ENCODE data around the gene GNAO1. TPM values are rescaled to one million over a fixed set of nuclear protein-coding genes. Genes with fewer than 3 reads are reported as not detected.

Gene GNAO1
- total and polyA plus RNA-seq, 9 of the 15 experiments (the other 6 are each of a cell fraction or from before 2014, with no cell fraction given) = 0.07 to 0.42 (median 0.08) TPM; not detected in 5

DNA sequence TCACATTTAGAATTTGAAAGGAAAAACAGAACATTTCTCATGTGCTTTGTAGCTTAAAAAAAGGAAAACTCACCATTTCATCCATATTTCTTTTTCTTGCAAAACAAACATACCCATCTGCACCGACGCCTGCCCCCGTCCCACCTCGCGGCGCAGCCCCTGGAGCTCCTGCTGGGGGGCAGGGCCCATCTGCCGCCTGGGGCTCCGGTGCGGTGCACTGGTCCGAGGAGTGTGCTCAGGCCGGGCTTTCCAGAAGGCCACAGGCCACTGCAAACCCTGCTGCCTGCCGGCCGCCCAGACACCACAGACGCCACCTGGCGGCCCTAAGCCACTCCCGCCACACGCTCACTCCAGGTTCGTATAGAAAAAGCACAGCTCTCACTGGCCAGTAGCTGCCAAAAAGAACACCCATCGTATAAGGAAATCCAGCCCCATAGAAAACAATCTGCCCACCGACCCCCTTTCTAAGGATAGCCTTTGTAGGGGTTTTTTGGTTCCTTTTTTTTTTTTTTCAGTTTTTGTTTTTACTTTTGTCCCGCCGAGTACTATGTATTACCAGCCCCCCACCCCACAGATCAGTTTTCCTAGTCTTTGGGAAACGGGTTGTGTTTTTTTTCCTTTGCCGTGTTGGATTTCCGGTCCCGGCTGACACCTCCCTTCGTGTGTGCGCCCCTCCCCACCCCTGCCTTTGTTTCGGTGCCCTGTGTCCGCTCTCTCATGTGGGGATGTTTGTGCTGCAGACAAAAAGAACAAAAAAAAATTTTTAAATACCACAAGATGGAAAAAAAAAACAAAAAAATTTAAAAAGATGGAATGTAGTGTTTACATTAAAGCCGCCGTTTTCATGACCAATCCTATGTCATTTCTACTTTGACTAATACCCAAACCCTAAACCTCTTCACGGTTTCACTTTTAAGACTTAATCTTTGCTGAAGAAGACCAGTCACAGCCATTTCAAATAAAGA lies 165.3 kb downstream of the GNAO1 start (continued):
- no peak for TF ChIP-seq FOXO4 (CRISPR knock-in tag; IDR thresholded peaks at IDR 0.05)
- TF ChIP-seq RBBP5 (IDR thresholded peaks at IDR 0.05; ENCODE audit: borderline replicate concordance, insufficient read depth, low read length, poor library complexity, severe bottlenecking) = peak; percentile 61
- TF ChIP-seq SMC3 (conservative IDR thresholded peaks at IDR 0.05; ENCODE audit: insufficient read depth, low read depth, low read length) = peak; percentile 72
- TF ChIP-seq GABPA (tag; conservative IDR thresholded peaks at IDR 0.05; ENCODE audit: low read depth) = peak; percentile 31; the same call in 1 of the 2 replicates
- peak; percentile 71 for TF ChIP-seq E2F8 (IDR thresholded peaks at IDR 0.05; ENCODE audit: low read depth, partially characterized antibody)
- TF ChIP-seq CTCF (IDR thresholded peaks at IDR 0.05 in 2 of 3, conservative IDR thresholded peaks at IDR 0.05 in 1 of 3; ENCODE audit: insufficient read depth in 2 of 3, low read depth in 1 of 3, low read length in 3 of 3) = peak; percentile 88 to 94 (median 92)
- TF ChIP-seq, protein P1, sequence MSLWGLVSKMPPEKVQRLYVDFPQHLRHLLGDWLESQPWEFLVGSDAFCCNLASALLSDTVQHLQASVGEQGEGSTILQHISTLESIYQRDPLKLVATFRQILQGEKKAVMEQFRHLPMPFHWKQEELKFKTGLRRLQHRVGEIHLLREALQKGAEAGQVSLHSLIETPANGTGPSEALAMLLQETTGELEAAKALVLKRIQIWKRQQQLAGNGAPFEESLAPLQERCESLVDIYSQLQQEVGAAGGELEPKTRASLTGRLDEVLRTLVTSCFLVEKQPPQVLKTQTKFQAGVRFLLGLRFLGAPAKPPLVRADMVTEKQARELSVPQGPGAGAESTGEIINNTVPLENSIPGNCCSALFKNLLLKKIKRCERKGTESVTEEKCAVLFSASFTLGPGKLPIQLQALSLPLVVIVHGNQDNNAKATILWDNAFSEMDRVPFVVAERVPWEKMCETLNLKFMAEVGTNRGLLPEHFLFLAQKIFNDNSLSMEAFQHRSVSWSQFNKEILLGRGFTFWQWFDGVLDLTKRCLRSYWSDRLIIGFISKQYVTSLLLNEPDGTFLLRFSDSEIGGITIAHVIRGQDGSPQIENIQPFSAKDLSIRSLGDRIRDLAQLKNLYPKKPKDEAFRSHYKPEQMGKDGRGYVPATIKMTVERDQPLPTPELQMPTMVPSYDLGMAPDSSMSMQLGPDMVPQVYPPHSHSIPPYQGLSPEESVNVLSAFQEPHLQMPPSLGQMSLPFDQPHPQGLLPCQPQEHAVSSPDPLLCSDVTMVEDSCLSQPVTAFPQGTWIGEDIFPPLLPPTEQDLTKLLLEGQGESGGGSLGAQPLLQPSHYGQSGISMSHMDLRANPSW (CRISPR knock-in tag; IDR thresholded peaks at IDR 0.05) = no peak
- TF ChIP-seq NRF1 (conservative IDR thresholded peaks at IDR 0.05 in 1 of 2, IDR thresholded peaks at IDR 0.05 in 1 of 2) = peak; percentile 52 to 65
- peak; percentile 39; the same call in 1 of the 2 replicates for TF ChIP-seq GABPB1 (CRISPR knock-in tag; IDR thresholded peaks at IDR 0.05)
- 0 out of 2 replicates have a peak, but pooled peaks have one; percentile 10 for TF ChIP-seq E2F3 (CRISPR knock-in tag; IDR thresholded peaks at IDR 0.05)
- no peak for TF ChIP-seq HNRNPK (IDR thresholded peaks at IDR 0.05; ENCODE audit: low read depth, low read length, poor library complexity, severe bottlenecking)
- 0 out of 4 replicates have a peak, but pooled peaks of 1 of the 2 experiments have one; percentile 17 for TF ChIP-seq ARNT (IDR thresholded peaks at IDR 0.05)
- TF ChIP-seq RFX5 (IDR thresholded peaks at IDR 0.05; ENCODE audit: low read depth, low read length) = no peak
- no peak for TF ChIP-seq CREB1 (IDR thresholded peaks at IDR 0.05)
- TF ChIP-seq CREB1 (CRISPR knock-in tag; IDR thresholded peaks at IDR 0.05) = peak; percentile 45; the same call in 1 of the 2 replicates
- TF ChIP-seq PTTG1 (tag; IDR thresholded peaks at IDR 0.05; ENCODE audit: low read depth) = peak; percentile 15; the same call in 1 of the 2 replicates
